Measurements from ENCODE around the gene OSGIN1.

OSGIN1 gene

DNA sequence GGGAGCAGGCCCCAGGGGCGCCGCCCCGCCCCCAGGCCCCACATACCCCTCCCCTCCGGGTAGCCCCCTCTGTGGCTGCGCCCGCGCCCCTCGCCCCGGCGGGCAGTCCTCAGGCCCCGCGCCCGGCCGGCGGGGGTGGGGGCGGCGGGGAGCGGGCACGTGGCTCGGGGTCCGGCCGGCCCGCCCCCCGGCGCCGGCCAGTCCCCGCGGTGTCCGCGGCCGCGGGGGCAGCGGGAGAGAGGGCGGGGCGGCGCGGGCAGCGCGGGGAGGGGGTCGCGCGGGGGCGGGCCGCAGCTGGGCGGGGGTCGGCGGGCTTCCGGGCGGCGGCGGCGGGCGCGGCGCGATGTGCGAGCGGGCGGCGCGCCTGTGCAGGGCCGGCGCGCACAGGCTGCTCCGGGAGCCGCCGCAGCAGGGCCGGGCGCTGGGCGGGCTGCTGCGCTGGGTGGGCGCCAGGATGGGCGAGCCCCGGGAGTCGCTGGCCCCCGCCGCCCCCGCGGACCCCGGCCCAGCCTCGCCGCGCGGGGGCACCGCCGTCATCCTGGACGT, 15.3 kb downstream of the OSGIN1 start:
- Histone ChIP-seq H3K27ac (no peak overlapping the region), H3K4me1 (peaks cover 0 to 17% (median 12%) of the 10 kb centered on the region in 4 donors), H3K4me3 (peak overlapping the region; percentile 31 to 44), H3K9me3 (no peaks in the 10 kb centered on the region), H3K27me3 (peaks cover 0 to 24% of the 10 kb centered on the region in 2 donors), H3K36me3 (peaks cover 10 to 29% (median 22%) of the 10 kb centered on the region in 3 donors)
- no peak for DNase-seq
- TF ChIP-seq, protein P1, sequence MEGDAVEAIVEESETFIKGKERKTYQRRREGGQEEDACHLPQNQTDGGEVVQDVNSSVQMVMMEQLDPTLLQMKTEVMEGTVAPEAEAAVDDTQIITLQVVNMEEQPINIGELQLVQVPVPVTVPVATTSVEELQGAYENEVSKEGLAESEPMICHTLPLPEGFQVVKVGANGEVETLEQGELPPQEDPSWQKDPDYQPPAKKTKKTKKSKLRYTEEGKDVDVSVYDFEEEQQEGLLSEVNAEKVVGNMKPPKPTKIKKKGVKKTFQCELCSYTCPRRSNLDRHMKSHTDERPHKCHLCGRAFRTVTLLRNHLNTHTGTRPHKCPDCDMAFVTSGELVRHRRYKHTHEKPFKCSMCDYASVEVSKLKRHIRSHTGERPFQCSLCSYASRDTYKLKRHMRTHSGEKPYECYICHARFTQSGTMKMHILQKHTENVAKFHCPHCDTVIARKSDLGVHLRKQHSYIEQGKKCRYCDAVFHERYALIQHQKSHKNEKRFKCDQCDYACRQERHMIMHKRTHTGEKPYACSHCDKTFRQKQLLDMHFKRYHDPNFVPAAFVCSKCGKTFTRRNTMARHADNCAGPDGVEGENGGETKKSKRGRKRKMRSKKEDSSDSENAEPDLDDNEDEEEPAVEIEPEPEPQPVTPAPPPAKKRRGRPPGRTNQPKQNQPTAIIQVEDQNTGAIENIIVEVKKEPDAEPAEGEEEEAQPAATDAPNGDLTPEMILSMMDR (IDR thresholded peaks at IDR 0.05), result no peak
- intact Hi-C loops (cut with DNase I; ENCODE audit: low total_unique reads), result loop anchor here (5.0 to 10.0 kb wide), 2 partner anchors 94 to 216 kb away; partner anchors contain the start of gene TAF1C

- H3K4me3 ChIP-seq, result no peak overlapping the region
- H3K27ac ChIP-seq, result no peak overlapping the region
- peaks cover 0 to 12% (median 10%) of the 10 kb centered on the region in 4 donors for H3K4me1 ChIP-seq
- TF ChIP-seq, protein P1 (IDR thresholded peaks at IDR 0.05), result no peak
- peaks cover 0 to 24% of the 10 kb centered on the region in 2 donors for H3K27me3 ChIP-seq
- H3K9me3 ChIP-seq, result no peaks in the 10 kb centered on the region
- intact Hi-C loops (cut with DNase I; ENCODE audit: low total_unique reads), result loop anchor here (5.0 to 10.0 kb wide), 2 partner anchors 93 to 216 kb away; partner anchors contain the start of gene TAF1C
- H3K36me3 ChIP-seq, result peaks cover 10 to 22% (median 17%) of the 10 kb centered on the region in 3 donors
- DNase-seq, result no peak
Observed at GRCh38 chr16:83968891-83969649, 16.0 kb downstream of the OSGIN1 start.

- Histone ChIP-seq H3K27me3 (peaks cover 0 to 24% of the 10 kb centered on the region in 2 donors), H3K4me1 (peaks cover 0 to 12% (median 10%) of the 10 kb centered on the region in 4 donors), H3K9me3 (no peaks in the 10 kb centered on the region), H3K27ac (no peak overlapping the region), H3K36me3 (peaks cover 10 to 17% (median 16%) of the 10 kb centered on the region in 3 donors), H3K4me3 (no peak overlapping the region)
- TF ChIP-seq, protein P1 (IDR thresholded peaks at IDR 0.05), result no peak
- intact Hi-C loops (cut with DNase I; ENCODE audit: low total_unique reads), result loop anchor here (5.0 to 10.0 kb wide), 2 partner anchors 92 to 215 kb away; partner anchors contain the start of gene TAF1C
- DNase-seq, result no peak
Observed at GRCh38 chr16:83969771-83970429, 16.9 kb downstream of the OSGIN1 start.

DNA sequence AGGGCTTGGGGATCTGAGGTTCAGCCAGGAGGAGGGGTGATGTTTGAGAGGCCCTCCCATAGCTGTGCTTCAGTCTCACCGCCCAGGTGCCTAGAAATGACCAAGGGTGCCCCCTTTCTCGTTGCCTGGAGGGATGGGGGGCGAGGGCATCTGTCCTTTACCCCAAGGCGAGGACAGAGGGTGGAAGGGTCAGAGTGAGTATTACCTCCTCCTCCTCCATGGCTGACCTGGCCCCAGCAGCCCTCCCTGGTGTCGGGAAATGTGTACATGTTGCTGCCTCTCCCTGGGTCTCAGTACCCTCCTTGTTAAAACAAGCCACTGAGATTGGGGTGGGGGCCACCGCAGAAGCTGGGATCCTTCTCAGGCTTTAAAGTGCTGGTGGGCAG, 17.4 kb downstream of the OSGIN1 start:
- H3K36me3 ChIP-seq, result peaks cover 6 to 12% (median 10%) of the 10 kb centered on the region in 3 donors
- peaks cover 0 to 29% of the 10 kb centered on the region in 2 donors for H3K27me3 ChIP-seq
- intact Hi-C loops (cut with DNase I; ENCODE audit: low total_unique reads), result no loop called here
- peaks cover 0 to 12% (median 10%) of the 10 kb centered on the region in 4 donors for H3K4me1 ChIP-seq
- H3K4me3 ChIP-seq, result no peak overlapping the region
- no peaks in the 10 kb centered on the region for H3K9me3 ChIP-seq
- TF ChIP-seq, protein P1 (IDR thresholded peaks at IDR 0.05), result no peak
- DNase-seq, result no peak
- no peak overlapping the region for H3K27ac ChIP-seq

GRCh38 chr16:83971165-83972130, 18.4 kb downstream of the OSGIN1 start:
- no peak overlapping the region for H3K27ac ChIP-seq

More at GRCh38 chr16:83971165-83972130, 18.4 kb downstream of the OSGIN1 start:
- Histone ChIP-seq H3K4me3 (no peak overlapping the region), H3K4me1 (peaks cover 0 to 12% (median 10%) of the 10 kb centered on the region in 4 donors), H3K36me3 (peaks cover 0 to 2% (median under 1%) of the 10 kb centered on the region in 3 donors), H3K9me3 (no peaks in the 10 kb centered on the region), H3K27me3 (peaks cover 0 to 33% of the 10 kb centered on the region in 2 donors)
- intact Hi-C loops (cut with DNase I; ENCODE audit: low total_unique reads), result no loop called here
- no peak for DNase-seq
- TF ChIP-seq, protein P1 (IDR thresholded peaks at IDR 0.05), result no peak
